Heart right ventricle (tissue), 16 donors: ENCODE results near the gene PRDM5. TPM values are rescaled to one million over a fixed set of nuclear protein-coding genes. Genes with fewer than 3 reads are reported as not detected.
"Not testable (repeated sequence)": the region's sequence is repeated elsewhere in the genome, so short reads cannot be mapped to it uniquely, and the experiment has no call there.

Experiments used
- ATAC-seq, 8 donors: fragments of 200-7000 bp; cut with Tn5 transposase; one replicate each; pipeline ENCODE4 v1.9.1; 2020; ENCODE audit warnings: mild to moderate bottlenecking in 8 of 8, moderate library complexity in 8 of 8, moderate number of reproducible peaks in 1 of 8
- DNase-seq, 2 donors: peaks; one replicate each; pipeline ENCODE4 v3.0.0-alpha.2; 2020
- H3K27ac ChIP-seq, 10 donors: fragments of 200-600 bp; sonication (generic) in 2 of 10; one replicate each; pipeline versions ENCODE4 v1.5.0 to v1.8.0; 2020 to 2022; ENCODE audit warnings: mild to moderate bottlenecking in 3 of 10
- H3K27me3 ChIP-seq, 7 donors: fragments of 200-600 bp; one replicate each; pipeline ENCODE4 v1.8.0; 2021 to 2022; ENCODE audit warnings: mild to moderate bottlenecking in 2 of 7
- H3K36me3 ChIP-seq, 9 donors: fragments of 200-600 bp; sonication (generic) in 1 of 9; one replicate each; pipeline versions ENCODE4 v1.5.0 to v1.8.0; 2020 to 2022; ENCODE audit warnings: mild to moderate bottlenecking in 2 of 9
- H3K4me1 ChIP-seq, 9 donors: fragments of 200-600 bp; sonication (generic) in 1 of 9; one replicate each; pipeline versions ENCODE4 v1.5.0 to v1.8.0; 2020 to 2022; ENCODE audit warnings: mild to moderate bottlenecking in 4 of 9
- H3K4me3 ChIP-seq, 10 donors: fragments of 200-600 bp; sonication (generic) in 2 of 10; one replicate each; pipeline versions ENCODE4 v1.5.0 to v1.8.0; 2020 to 2022; ENCODE audit warnings: mild to moderate bottlenecking in 7 of 10, moderate library complexity in 2 of 10
- H3K9me3 ChIP-seq, 11 donors: fragments of 200-600 bp in 10 of 11; sonication (generic) in 2 of 11; one replicate each; pipeline versions ENCODE4 v1.5.0 to v1.8.0; 2013 to 2022; ENCODE audit warnings: mild to moderate bottlenecking in 2 of 11, control low read depth in 1 of 11, moderate library complexity in 1 of 11
- CTCF ChIP-seq, 9 donors: fragments of 200-600 bp; sonication (generic) in 2 of 9; IDR thresholded peaks; one replicate each; pipeline versions ENCODE4 v1.5.0 to v1.8.0; 2021 to 2022; ENCODE audit warnings: antibody characterized with exemption in 9 of 9, mild to moderate bottlenecking in 5 of 9, moderate library complexity in 1 of 9
- WGBS, 2 donors: extraction: QIAGEN DNeasy Blood & Tissue Kit; methylation state at CpG; one replicate each; pipeline ENCODE4 v1.1.7; 2013; ENCODE audit warnings: inconsistent platforms in 1 of 2; 5-methylcytosine and 5-hydroxymethylcytosine counted together
- intact Hi-C, 10 donors: fragments of 100-400 bp; cut with DNase I; formaldehyde crosslinking; loops; one replicate each; pipeline versions ENCODE4 v1.11.1 to v1.14.2; 2022
- polyA plus RNA-seq, 2 donors: library from polyadenylated mRNA; stranded (reverse); fragments of 200-250 nt; gene quantifications; one replicate each; pipeline ENCODE4 v1.2.3, GENCODE V29; 2013
- total RNA-seq, 10 donors: library from RNA; stranded (reverse); fragmentation: NEBNext Ultra II Directional in 3 of 10; extraction: Animal tissue kit (Norgen Biotek cat#: 25700) in 3 of 10; gene quantifications; one replicate each; pipeline versions ENCODE4 v1.2.1 to v1.2.4, GENCODE V29; 2021 to 2023
- donor health status: Arrhythmogenic right ventricular cardiomyopathy.
- donor health status: ischemic (EF 13 %, LVEDD 7.1; RV severe dilation, severe dysfunction).
- donor health status: healthy with polysubstance abuse.
- donor health status: DM: no; HTN: yes; CAD: no.
- donor health status: DM: no; HTN: no; CAD: no.
- donor health status: ischemic (EF 25% LVEDD 6.9; RV normal size, moderate dysfunction).
- donor health status: ischemic (EF 25% LVEDD 5.7; RV mildly dilated, moderate dysfunction).
- donor health status: healthy.
- donor health status: DM: yes; HTN: yes; CAD: no.
- donor health status: Ischemic cardiomyopathy.
- donor health status: ischemic (EF 35%, LVEDD 5.7; RV mildly dilated, moderate dysfunction).
- donor health status: nonischemic (EF 11% LVEDD 7.7; RV severe dilation, severe dysfunction).
- donor health status: DM: yes; HTN: yes; CAD: no.
- donor health status: PGD.
- donor health status: ischemic (EF 29% LVEDD 5.4; RV normal size, mild dysfunction).
- donor health status: nonischemic (EF 23%, LVEDD 6.1; RV moderate dilation, normal function).

PRDM5 gene
- total and polyA plus RNA-seq, 12 donors = 1.5 to 20.5 (median 12.1) TPM

GRCh38 chr4:120653804-120654573 is 268.5 kb downstream of the PRDM5 start:
- Histone ChIP-seq H3K27ac (no peak overlapping the region), H3K4me1 (no peaks in the 10 kb centered on the region), H3K4me3 (no peak overlapping the region), H3K27me3 (no peaks in the 10 kb centered on the region), H3K9me3 (no peaks in the 10 kb centered on the region), H3K36me3 (no peaks in the 10 kb centered on the region)
- 88 to 90% methylated on average over 2 of the region's 2 CpGs for WGBS, 2 donors
- TF ChIP-seq CTCF (IDR thresholded peaks at IDR 0.05) = no peak
- intact Hi-C loops = no loop called here
- ATAC-seq (no peak), DNase-seq (no peak)

GRCh38 chr4:120648336-120648735 is 274.2 kb downstream of the PRDM5 start:
- DNase-seq, H3K9me3 ChIP-seq, H3K27ac ChIP-seq, ATAC-seq, intact Hi-C loops, H3K4me3 ChIP-seq, H3K4me1 ChIP-seq, H3K36me3 ChIP-seq, H3K27me3 ChIP-seq: not testable (repeated sequence)
- WGBS, 2 donors = 92 to 96% methylated on average over 8 of the region's 10 CpGs

Other genes starting within 250 kb of the PRDM5 start
- 10 to 100 TPM in 2 of 10 donors, 1 to 10 TPM in 8; 3.4 to 17.9 (median 7.3) TPM for gene NDNF, start 149.8 kb upstream of the PRDM5 start, total RNA-seq
- 1 to 10 TPM; 2.8 to 4.6 TPM for gene NDNF, start 149.8 kb upstream of the PRDM5 start, polyA plus RNA-seq
- under 1 TPM in 1 of 10 donors, not detected in 9; 0.49 TPM for gene TNIP3, start 241.6 kb upstream of the PRDM5 start, total RNA-seq
- gene TNIP3, start 241.6 kb upstream of the PRDM5 start, polyA plus RNA-seq = under 1 TPM in 1 of 2 donors, not detected in 1; 0.04 TPM